ENCODE measurements around the gene ZMAT5.

- TF ChIP-seq CTCF (IDR thresholded peaks at IDR 0.05; ENCODE audit: insufficient read depth, low read length, poor library complexity, severe bottlenecking) = no peak
- no peak for TF ChIP-seq EZH2phosphoT487 (conservative IDR thresholded peaks at IDR 0.05; ENCODE audit: low read length)
These were observed 66.0 kb downstream of the ZMAT5 start for GRCh38 chr22:29700900-29701154.

Measured in SU-DHL-6 (cell line).